ENCODE measurements around the gene CD84.

The CD84 gene

GRCh38 chr1:160548960-160549664, 30.2 kb downstream of the CD84 start:
- Histone ChIP-seq H3K9ac (ENCODE audit: low read length) (no peak overlapping the region), H3K4me3 (ENCODE audit: low read depth in 1 of 2, low read length in 2 of 2) (no peak overlapping the region), H3K4me1 (ENCODE audit: insufficient read depth, low read length) (no peaks in the 10 kb centered on the region), H3K27ac (ENCODE audit: low read depth, low read length) (no peak overlapping the region), H3K36me3 (ENCODE audit: insufficient read depth, low read length) (no peaks in the 10 kb centered on the region), H3K27me3 (ENCODE audit: control insufficient read depth in 1 of 2, insufficient read depth in 2 of 2, low read length in 2 of 2) (no peaks in the 10 kb centered on the region), H3K9me3 (ENCODE audit: low read length) (no peaks in the 10 kb centered on the region)

- H3K27me3 ChIP-seq (ENCODE audit: control insufficient read depth in 1 of 2, insufficient read depth in 2 of 2, low read length in 2 of 2), result no peaks in the 10 kb centered on the region
- H3K36me3 ChIP-seq (ENCODE audit: insufficient read depth, low read length), result no peaks in the 10 kb centered on the region
- H3K4me3 ChIP-seq (ENCODE audit: low read depth in 1 of 2, low read length in 2 of 2), result no peak overlapping the region
- H3K27ac ChIP-seq (ENCODE audit: low read depth, low read length), result no peak overlapping the region
- no peaks in the 10 kb centered on the region for H3K9me3 ChIP-seq (ENCODE audit: low read length)
- no peaks in the 10 kb centered on the region for H3K4me1 ChIP-seq (ENCODE audit: insufficient read depth, low read length)
- H3K9ac ChIP-seq (ENCODE audit: low read length), result no peak overlapping the region
Measured at GRCh38 chr1:160548183-160548582, 31.1 kb downstream of the CD84 start.

GRCh38 chr1:160547422-160547821, 31.9 kb downstream of the CD84 start:
- Histone ChIP-seq H3K9me3 (ENCODE audit: low read length) (no peaks in the 10 kb centered on the region), H3K36me3 (ENCODE audit: insufficient read depth, low read length) (no peaks in the 10 kb centered on the region), H3K27ac (ENCODE audit: low read depth, low read length) (no peak overlapping the region), H3K9ac (ENCODE audit: low read length) (no peak overlapping the region), H3K4me1 (ENCODE audit: insufficient read depth, low read length) (no peaks in the 10 kb centered on the region), H3K4me3 (ENCODE audit: low read depth in 1 of 2, low read length in 2 of 2) (no peak overlapping the region), H3K27me3 (ENCODE audit: control insufficient read depth in 1 of 2, insufficient read depth in 2 of 2, low read length in 2 of 2) (no peaks in the 10 kb centered on the region)

- Histone ChIP-seq H3K36me3 (ENCODE audit: insufficient read depth, low read length) (no peaks in the 10 kb centered on the region), H3K27ac (ENCODE audit: low read depth, low read length) (no peak overlapping the region), H3K9ac (ENCODE audit: low read length) (no peak overlapping the region), H3K4me1 (ENCODE audit: insufficient read depth, low read length) (no peaks in the 10 kb centered on the region), H3K4me3 (ENCODE audit: low read depth in 1 of 2, low read length in 2 of 2) (no peak overlapping the region), H3K27me3 (ENCODE audit: control insufficient read depth in 1 of 2, insufficient read depth in 2 of 2, low read length in 2 of 2) (no peaks in the 10 kb centered on the region), H3K9me3 (ENCODE audit: low read length) (no peaks in the 10 kb centered on the region)
Measured at GRCh38 chr1:160546942-160547341, 32.4 kb downstream of the CD84 start.

GRCh38 chr1:160544647-160545046, 34.6 kb downstream of the CD84 start:
- H3K4me1 ChIP-seq (ENCODE audit: insufficient read depth, low read length), result no peaks in the 10 kb centered on the region
- no peak overlapping the region for H3K27ac ChIP-seq (ENCODE audit: low read depth, low read length)
- no peaks in the 10 kb centered on the region for H3K36me3 ChIP-seq (ENCODE audit: insufficient read depth, low read length)
- H3K9ac ChIP-seq (ENCODE audit: low read length), result no peak overlapping the region
- H3K9me3 ChIP-seq (ENCODE audit: low read length), result no peaks in the 10 kb centered on the region
- H3K27me3 ChIP-seq (ENCODE audit: control insufficient read depth in 1 of 2, insufficient read depth in 2 of 2, low read length in 2 of 2), result no peaks in the 10 kb centered on the region
- H3K4me3 ChIP-seq (ENCODE audit: low read depth in 1 of 2, low read length in 2 of 2), result no peak overlapping the region

GRCh38 chr1:160542303-160542945, 36.9 kb downstream of the CD84 start:
- Histone ChIP-seq H3K36me3 (ENCODE audit: insufficient read depth, low read length) (no peaks in the 10 kb centered on the region), H3K9ac (ENCODE audit: low read length) (no peak overlapping the region), H3K4me1 (ENCODE audit: insufficient read depth, low read length) (no peaks in the 10 kb centered on the region), H3K4me3 (ENCODE audit: low read depth in 1 of 2, low read length in 2 of 2) (no peak overlapping the region), H3K9me3 (ENCODE audit: low read length) (no peaks in the 10 kb centered on the region), H3K27me3 (ENCODE audit: control insufficient read depth in 1 of 2, insufficient read depth in 2 of 2, low read length in 2 of 2) (no peaks in the 10 kb centered on the region), H3K27ac (ENCODE audit: low read depth, low read length) (no peak overlapping the region)

GRCh38 chr1:160541622-160542302, 37.5 kb downstream of the CD84 start:
- Histone ChIP-seq H3K9me3 (ENCODE audit: low read length) (no peaks in the 10 kb centered on the region), H3K4me1 (ENCODE audit: insufficient read depth, low read length) (no peaks in the 10 kb centered on the region), H3K27ac (ENCODE audit: low read depth, low read length) (no peak overlapping the region), H3K4me3 (ENCODE audit: low read depth in 1 of 2, low read length in 2 of 2) (no peak overlapping the region), H3K36me3 (ENCODE audit: insufficient read depth, low read length) (no peaks in the 10 kb centered on the region), H3K9ac (ENCODE audit: low read length) (no peak overlapping the region), H3K27me3 (ENCODE audit: control insufficient read depth in 1 of 2, insufficient read depth in 2 of 2, low read length in 2 of 2) (no peaks in the 10 kb centered on the region)

- H3K36me3 ChIP-seq (ENCODE audit: insufficient read depth, low read length), result no peaks in the 10 kb centered on the region
- no peaks in the 10 kb centered on the region for H3K4me1 ChIP-seq (ENCODE audit: insufficient read depth, low read length)
- no peak overlapping the region for H3K9ac ChIP-seq (ENCODE audit: low read length)
- no peaks in the 10 kb centered on the region for H3K27me3 ChIP-seq (ENCODE audit: control insufficient read depth in 1 of 2, insufficient read depth in 2 of 2, low read length in 2 of 2)
- no peak overlapping the region for H3K4me3 ChIP-seq (ENCODE audit: low read depth in 1 of 2, low read length in 2 of 2)
- H3K27ac ChIP-seq (ENCODE audit: low read depth, low read length), result no peak overlapping the region
- no peaks in the 10 kb centered on the region for H3K9me3 ChIP-seq (ENCODE audit: low read length)
Measured at GRCh38 chr1:160540859-160541233, 38.5 kb downstream of the CD84 start.

GRCh38 chr1:160539990-160540858, 39.1 kb downstream of the CD84 start:
- no peak overlapping the region for H3K27ac ChIP-seq (ENCODE audit: low read depth, low read length)

GRCh38 chr1:160539684-160539989, 39.7 kb downstream of the CD84 start:
- Histone ChIP-seq H3K36me3 (ENCODE audit: insufficient read depth, low read length) (no peaks in the 10 kb centered on the region), H3K27ac (ENCODE audit: low read depth, low read length) (no peak overlapping the region), H3K9me3 (ENCODE audit: low read length) (no peaks in the 10 kb centered on the region), H3K27me3 (ENCODE audit: control insufficient read depth in 1 of 2, insufficient read depth in 2 of 2, low read length in 2 of 2) (no peaks in the 10 kb centered on the region), H3K4me1 (ENCODE audit: insufficient read depth, low read length) (no peaks in the 10 kb centered on the region), H3K9ac (ENCODE audit: low read length) (no peak overlapping the region), H3K4me3 (ENCODE audit: low read depth in 1 of 2, low read length in 2 of 2) (no peak overlapping the region)

More at GRCh38 chr1:160539990-160540858, 39.1 kb downstream of the CD84 start:
- Histone ChIP-seq H3K27me3 (ENCODE audit: control insufficient read depth in 1 of 2, insufficient read depth in 2 of 2, low read length in 2 of 2) (no peaks in the 10 kb centered on the region), H3K9ac (ENCODE audit: low read length) (no peak overlapping the region), H3K4me1 (ENCODE audit: insufficient read depth, low read length) (no peaks in the 10 kb centered on the region), H3K9me3 (ENCODE audit: low read length) (no peaks in the 10 kb centered on the region), H3K36me3 (ENCODE audit: insufficient read depth, low read length) (no peaks in the 10 kb centered on the region), H3K4me3 (ENCODE audit: low read depth in 1 of 2, low read length in 2 of 2) (no peak overlapping the region)

- H3K4me1 ChIP-seq (ENCODE audit: insufficient read depth, low read length), result no peaks in the 10 kb centered on the region
- no peaks in the 10 kb centered on the region for H3K9me3 ChIP-seq (ENCODE audit: low read length)
- H3K4me3 ChIP-seq (ENCODE audit: low read depth in 1 of 2, low read length in 2 of 2), result no peak overlapping the region
- H3K27me3 ChIP-seq (ENCODE audit: control insufficient read depth in 1 of 2, insufficient read depth in 2 of 2, low read length in 2 of 2), result no peaks in the 10 kb centered on the region
- no peak overlapping the region for H3K27ac ChIP-seq (ENCODE audit: low read depth, low read length)
- H3K9ac ChIP-seq (ENCODE audit: low read length), result no peak overlapping the region
- no peaks in the 10 kb centered on the region for H3K36me3 ChIP-seq (ENCODE audit: insufficient read depth, low read length)
Measured at GRCh38 chr1:160538985-160539651, 40.2 kb downstream of the CD84 start.
